OCI-LY3 (cell line): ENCODE results near the gene CXorf49.
"Not testable (repeated sequence)": the region's sequence is repeated elsewhere in the genome, so short reads cannot be mapped to it uniquely, and the experiment has no call there.

ENCODE experiments used
- EZH2phosphoT487 ChIP-seq: fragments of 200-600 bp; shearing (Covaris generic); IDR thresholded peaks from 2 replicates; pipeline ENCODE4 v1.6.1; 2018; ENCODE audit warnings: antibody characterized with exemption, mixed run types, low read depth
- TF ChIP-seq, protein P1 (sequence below): fragments of 200-600, 300-600 bp; sonication (generic); IDR thresholded peaks from 2 replicates; pipeline ENCODE4 v1.5.1; 2014; ENCODE audit warnings: antibody characterized with exemption, low read length, low read depth

GRCh38 chrX:71763049-71763448, 45.0 kb upstream of the CXorf49 start, which contains the start of gene CXorf49B:
- TF ChIP-seq, protein P1, sequence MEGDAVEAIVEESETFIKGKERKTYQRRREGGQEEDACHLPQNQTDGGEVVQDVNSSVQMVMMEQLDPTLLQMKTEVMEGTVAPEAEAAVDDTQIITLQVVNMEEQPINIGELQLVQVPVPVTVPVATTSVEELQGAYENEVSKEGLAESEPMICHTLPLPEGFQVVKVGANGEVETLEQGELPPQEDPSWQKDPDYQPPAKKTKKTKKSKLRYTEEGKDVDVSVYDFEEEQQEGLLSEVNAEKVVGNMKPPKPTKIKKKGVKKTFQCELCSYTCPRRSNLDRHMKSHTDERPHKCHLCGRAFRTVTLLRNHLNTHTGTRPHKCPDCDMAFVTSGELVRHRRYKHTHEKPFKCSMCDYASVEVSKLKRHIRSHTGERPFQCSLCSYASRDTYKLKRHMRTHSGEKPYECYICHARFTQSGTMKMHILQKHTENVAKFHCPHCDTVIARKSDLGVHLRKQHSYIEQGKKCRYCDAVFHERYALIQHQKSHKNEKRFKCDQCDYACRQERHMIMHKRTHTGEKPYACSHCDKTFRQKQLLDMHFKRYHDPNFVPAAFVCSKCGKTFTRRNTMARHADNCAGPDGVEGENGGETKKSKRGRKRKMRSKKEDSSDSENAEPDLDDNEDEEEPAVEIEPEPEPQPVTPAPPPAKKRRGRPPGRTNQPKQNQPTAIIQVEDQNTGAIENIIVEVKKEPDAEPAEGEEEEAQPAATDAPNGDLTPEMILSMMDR, result not testable (repeated sequence)
- not testable (repeated sequence) for TF ChIP-seq EZH2phosphoT487
